ENCODE results near the gene TMEM14C. TPM values are rescaled to one million over a fixed set of nuclear protein-coding genes. Genes with fewer than 3 reads are reported as not detected.

The TMEM14C gene
- 128 TPM for total RNA-seq
- long read RNA-seq, transcript TMEM14C-201 (6 exons, 1,113 nt): major isoform, 112 of 124 reads
- long read RNA-seq, partial matches to known transcripts: 2 of 124 reads
- long read RNA-seq, other reads (novel, unspliced or antisense): 5 of 124 reads

DNA sequence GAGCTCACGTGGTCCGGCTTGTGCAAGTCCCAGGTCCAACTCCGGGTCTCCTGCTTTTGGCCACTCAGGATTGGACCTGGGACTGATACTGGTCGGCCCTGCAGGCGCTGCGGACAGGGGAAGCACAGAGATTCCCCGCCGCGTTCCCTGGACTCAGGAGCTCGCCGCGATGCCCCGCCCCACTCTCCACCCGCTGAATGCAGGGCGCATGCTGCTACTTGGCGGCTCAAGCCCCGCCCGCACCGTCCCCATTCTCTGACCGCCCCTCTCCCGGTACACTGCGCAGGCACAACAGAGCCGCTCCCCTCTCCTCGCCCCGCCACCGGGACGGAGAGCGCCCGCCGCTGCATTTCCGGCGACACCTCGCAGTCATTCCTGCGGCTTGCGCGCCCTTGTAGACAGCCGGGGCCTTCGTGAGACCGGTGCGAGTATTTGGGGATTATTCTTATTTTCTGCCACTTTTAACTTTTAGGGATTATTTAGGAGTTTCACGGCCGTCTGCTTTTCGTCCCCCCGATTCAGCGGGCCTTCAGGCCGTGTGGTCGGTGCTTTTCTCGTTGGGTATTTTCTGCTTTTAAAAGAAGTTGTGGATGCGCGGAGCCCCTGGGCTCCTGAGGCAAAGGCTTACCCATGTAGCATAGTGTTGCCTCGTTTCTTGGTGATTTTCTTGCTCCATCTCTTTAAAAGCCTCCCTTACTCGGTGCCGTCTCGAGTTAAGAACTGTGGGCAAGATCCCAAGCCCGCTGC lies at the start of gene TMEM14C:
TSS of gene TMEM14C (plus strand) at position 251 of the 747 bp plus-strand sequence. CDS start 1,544 bp downstream, outside the sequence.
- DNase-seq (peak; percentile 100), ATAC-seq (peak; percentile 99)
- intact Hi-C loops (cut with micrococcal nuclease): no loop called here

DNA sequence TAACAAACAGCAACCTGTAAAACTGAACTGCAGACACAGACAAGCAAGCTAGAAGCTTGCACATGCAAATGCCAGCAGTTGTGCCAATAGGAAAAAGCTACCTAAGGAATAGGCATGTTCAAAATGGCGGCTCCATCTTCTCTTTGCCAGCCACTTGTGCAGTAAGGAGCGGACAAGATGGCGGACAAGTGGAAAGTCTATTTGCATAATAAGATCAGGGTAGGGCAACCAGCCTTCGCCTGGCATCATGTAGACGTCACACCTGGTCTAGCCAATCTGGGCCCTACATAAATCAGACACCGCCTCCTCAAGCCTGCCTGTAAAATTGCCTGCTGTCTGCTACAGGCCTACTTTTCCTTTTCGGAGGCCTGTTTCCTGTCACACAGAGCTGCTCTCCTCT lies 46.5 kb upstream of the TMEM14C start:
- intact Hi-C loops (cut with micrococcal nuclease): no loop called here
- ATAC-seq (no peak), DNase-seq (no peak)

DNA sequence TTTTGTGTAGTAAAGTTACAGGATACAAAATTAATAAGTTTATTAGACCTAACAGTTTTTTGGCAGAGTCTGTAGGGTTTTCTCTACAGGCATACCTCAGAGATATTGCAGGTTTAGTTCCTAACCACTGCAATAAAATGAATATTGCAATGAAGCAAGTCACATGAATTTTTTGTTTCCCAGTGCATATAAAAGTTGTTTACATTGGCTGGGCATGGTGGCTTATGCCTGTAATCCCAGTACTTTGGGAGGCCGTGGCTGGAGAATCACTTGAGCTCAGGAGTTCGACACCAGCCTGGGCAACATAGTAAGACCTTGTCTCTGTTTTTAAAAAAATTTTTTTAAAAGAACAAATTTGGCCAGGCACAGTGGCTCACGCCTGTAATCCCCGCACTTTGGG lies 44.4 kb upstream of the TMEM14C start:
- ATAC-seq (no peak), DNase-seq (no peak)
- intact Hi-C loops (cut with micrococcal nuclease): no loop called here

DNA sequence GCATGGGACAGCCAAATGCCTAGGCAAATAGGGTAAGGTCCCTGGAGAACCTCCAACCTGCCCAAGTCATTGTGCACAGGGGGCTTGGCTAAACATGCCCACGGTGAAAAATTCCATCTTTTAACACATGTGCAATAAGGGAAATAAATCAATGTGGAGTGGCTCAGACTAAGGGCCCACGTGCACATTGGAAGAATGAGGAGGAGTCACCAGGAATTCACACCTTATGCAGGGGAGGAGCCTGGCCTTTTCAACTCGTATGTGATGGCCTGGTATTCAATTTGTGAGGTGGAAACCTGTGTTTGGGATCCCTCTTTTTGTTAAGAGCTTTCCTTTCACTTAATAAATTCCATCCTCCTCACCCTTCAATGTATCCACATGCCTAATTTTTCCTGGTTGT lies 41.1 kb upstream of the TMEM14C start:
- intact Hi-C loops (cut with micrococcal nuclease): no loop called here
- ATAC-seq (no peak), DNase-seq (no peak)

DNA sequence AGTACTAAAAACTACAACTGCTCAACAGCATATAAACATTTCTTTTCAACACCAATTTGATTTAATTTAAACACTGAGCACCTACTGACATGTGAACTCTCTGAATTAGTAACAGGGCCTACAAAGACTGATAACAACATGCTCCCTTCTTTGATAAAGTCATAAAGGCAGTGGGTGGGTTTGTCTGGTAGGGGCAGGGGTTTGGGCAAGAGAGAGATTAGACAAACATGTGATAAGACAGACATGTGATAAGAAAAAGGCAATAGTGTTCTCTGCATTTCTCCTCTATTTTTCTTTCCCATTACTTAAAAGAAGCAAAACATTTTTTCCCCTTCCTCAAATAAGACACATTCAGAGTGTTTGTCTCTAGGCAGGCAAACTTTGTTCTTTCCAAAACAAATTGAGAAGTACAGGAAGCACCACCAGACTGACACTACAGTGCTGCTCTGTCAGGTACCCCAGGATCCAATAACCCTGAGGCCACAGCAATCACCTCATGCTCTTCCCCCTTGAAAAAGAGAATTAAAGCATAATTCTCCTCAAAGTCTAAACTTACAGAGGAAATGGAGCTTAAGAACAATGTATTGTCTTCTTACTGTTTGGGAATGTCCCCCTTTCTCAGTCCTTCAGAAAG lies 40.4 kb upstream of the TMEM14C start:
- intact Hi-C loops (cut with micrococcal nuclease): no loop called here
- ATAC-seq (no peak), DNase-seq (no peak)

DNA sequence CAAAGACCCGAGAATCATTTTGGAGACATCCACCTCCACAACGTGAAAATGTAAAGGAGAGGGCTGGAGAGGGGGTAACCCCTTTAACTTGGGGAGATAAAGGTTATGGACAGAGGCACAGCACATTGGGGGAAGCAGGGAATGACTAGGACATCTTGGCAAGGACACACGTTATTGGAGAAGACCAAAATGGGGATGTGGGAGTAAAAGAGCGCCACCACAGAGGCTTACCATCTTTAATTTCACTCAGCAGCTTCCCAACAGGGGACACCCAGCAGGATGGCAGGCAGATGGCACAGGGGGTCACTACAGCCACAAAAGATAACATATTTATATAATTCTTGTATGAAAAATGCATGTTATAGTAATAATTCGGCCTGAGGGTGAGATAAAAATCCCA lies 38.3 kb upstream of the TMEM14C start:
- DNase-seq: no peak
- no peak for ATAC-seq
- intact Hi-C loops (cut with micrococcal nuclease): no loop called here

DNA sequence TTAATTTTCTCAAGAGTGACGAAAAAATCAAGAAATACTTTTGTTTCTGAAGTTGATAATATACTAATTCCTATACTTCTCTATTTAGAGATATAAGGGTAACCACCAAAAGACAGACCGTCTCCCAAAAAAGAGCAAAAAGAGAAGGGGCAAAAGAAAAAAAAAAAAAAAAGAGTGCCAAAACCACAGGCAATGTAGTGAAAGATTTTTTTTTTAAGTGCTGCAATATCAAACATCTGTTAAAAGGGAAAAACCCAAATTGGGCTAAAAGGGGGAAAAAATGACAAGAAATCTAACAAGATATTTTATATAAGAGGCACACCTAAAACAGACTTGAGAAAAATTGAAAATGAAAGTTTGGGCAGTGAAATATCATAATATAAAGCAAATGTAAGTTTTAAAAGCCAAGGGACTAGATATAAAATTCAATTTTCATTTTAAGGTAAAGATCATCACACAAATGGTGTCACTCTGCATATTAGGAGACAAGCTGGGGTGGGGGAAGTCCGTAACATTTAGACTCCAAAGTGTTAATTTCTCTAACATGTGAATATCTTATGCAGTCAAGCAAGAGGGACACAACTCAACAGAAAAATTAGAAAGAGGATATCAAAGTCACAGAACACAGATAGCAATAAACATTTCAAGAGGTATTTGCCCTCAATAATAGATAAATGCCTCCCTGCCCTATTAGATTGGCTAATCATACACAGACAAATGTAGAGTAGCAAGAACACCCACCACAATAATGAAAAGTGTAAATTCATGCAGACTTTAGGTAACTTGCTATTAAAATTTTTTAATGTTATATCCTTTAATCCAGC lies 37.6 kb upstream of the TMEM14C start:
- intact Hi-C loops (cut with micrococcal nuclease): no loop called here
- ATAC-seq (no peak), DNase-seq (no peak)

DNA sequence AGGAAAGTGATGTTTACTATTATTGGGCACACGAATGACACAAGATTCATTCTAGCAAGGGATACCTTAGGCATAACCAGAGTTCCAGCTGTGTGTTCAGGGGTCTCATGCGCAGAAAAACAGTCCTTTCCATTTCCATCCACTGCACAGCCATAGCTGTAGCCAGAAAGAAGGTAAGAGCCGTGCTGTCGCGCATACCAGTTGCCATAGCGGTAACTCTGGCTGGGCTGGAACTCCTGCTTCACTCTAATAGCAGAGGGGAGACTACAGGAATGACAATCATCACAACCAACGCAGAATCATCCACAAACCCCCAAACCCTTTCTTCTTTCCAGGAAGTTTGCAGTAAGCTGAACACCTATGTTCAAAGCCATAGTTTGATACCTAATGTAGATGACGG lies 36.0 kb upstream of the TMEM14C start:
- no peak for DNase-seq
- intact Hi-C loops (cut with micrococcal nuclease): no loop called here
- ATAC-seq: no peak

DNA sequence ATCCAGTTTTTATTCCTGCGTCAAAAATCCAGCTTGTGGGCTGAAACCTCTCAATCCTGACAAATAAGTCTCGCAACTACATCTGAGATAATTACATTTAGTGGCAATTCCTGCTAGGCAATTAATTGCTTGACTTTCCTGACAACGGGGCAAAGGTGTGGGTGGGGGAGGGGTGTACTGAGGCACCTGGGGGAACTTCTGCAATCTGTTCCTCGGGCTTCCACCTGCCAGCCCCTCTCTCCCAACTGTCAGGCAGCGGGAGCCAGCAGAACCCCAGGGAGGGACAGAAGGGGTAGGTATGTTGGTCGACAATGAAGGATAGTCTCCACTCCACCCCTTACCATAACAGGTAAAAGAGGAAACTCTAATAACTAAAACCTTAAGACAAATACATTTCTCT lies 35.3 kb upstream of the TMEM14C start:
- ATAC-seq: no peak
- intact Hi-C loops (cut with micrococcal nuclease): no loop called here

DNA sequence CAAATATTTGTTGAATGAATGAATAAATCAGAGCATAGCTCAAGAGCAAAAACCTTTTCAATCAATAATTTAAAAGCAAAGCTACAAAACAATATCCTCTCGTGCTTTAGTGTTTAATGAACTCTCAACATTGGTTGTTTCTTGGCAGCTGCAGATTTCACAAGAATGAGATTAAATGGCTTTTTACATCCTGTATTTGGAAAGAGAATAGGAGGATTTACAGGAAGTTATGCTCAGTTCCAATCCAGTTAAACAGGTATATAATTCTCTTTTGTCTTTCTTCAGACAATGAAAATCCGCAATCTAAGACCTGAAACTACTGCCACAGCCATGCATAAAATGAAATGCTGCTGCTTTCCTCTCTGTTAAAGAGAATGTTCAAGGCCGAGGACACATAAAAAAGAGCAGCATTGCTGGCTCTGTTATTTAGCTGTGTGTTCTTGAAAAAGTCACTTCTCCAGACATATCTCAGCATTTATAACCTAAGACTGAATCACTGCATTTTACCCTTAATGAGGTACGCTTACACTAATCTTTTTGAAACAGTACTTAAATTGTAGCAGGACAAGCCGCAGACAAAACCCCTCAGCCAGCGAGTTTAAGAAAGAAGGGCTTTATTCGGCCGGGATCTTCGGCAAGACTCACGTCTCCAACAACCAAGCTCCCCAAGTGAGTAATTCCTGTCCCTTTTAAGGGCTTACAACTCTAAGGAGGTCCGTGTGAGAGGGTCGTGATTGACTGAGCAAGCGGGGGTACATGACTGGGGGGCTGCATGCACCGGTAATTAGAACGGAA lies 32.0 kb upstream of the TMEM14C start:
- ATAC-seq: no peak
- intact Hi-C loops (cut with micrococcal nuclease): no loop called here

More for the DNA sequence above, 35.3 kb upstream of the TMEM14C start:
- no peak for DNase-seq

DNA sequence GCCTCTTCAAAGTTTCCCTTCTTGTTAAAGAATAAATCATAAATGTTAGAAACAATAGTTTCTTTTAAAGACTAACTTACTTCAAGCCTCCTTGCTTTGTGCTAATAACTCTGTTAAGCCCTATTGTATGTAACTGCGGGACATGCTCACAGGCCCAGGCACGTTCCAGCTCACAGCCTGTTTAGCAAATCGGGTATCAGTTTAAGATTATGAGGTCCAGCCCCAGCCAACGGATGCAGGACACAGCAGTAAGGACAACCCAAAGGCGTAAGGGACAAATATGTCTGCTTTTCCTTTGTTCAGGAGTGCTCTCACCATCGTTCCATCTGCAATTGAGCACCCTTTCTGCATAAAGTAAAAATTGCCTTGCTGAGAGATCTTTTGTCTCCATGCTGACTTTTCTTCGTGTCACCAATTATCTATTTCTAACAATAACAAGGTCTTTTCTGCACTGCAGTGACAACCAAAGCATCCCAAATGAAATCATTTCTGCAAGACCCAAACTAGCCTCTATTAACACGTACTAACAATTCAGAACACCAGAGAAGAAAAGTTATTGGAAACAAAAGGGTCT lies 29.8 kb upstream of the TMEM14C start:
- intact Hi-C loops (cut with micrococcal nuclease): no loop called here
- ATAC-seq (no peak), DNase-seq (no peak)

More for the DNA sequence above, 32.0 kb upstream of the TMEM14C start:
- no peak for DNase-seq

DNA sequence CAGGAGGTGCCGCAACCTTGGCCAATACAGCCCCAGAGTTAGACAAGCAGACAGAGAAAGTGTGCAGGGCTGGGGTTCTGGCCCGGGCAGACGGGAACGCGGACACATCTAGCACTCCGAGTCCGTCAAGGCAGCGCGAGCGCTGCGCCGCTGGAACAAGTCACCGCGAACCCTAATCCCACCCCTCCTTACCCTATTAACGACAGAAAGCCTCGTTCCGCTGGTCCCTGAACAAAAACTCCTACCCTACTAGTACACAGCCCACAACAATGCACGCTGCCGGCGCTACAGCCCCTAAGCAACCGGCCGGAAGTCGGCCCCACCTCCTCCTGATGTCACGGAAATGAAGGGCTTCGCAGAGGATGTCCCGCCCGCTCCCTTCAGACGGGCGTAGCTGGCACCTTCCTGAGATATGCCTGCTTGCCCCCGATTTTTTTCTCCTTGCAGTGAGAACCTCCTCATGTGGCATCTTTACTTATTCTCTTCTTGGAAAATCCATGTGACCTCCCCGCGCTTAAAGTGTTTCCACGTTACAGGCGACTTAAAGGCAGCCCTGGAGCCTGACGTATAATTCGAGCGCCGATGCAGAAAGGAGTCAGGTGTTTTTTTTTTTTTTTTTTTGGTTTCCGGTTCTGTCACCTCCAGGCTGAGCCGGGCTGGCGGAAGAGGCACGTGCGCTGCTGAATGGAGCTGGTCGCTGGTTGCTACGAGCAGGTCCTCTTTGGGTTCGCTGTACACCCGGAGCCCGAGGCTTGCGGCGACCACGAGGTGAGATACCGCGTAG lies 28.4 kb upstream of the TMEM14C start, which contains the start of the genes C6orf52 and PAK1IP1:
TSS of gene C6orf52 (minus strand) at position 315 of the 784 bp plus-strand sequence. CDS start 7,066 bp downstream, outside the sequence.
TSS of gene PAK1IP1 (plus strand) at position 671 of the 784 bp plus-strand sequence. CDS start at position 685, 14 bp downstream.
- intact Hi-C loops (cut with micrococcal nuclease): no loop called here
- ATAC-seq (peak; percentile 100), DNase-seq (peak; percentile 95)

DNA sequence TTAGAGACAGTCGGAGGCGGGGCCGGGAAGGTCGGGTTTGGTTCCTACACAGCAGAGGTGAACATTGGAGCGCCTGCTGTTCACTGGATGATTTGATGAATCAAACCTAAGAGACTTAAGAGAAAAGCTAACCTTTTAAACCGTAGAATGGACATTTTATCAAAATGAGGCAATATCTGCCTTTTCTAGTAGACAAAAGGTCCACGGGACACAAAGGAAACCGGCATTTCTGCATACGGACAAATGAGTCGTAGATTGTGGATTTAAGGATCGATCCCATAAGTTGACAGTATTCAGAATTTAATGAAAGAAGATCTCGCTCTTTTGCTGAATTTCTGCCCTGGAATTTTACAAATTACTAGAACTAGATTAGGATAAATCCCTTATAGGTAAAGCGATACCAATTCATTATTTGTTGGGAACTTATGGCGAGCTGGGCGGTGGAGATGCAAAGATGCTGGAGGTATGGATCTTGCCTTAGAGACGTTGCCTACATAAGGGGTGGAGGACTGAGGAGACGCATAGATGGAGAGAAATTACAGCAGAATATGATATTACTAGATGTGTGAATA lies 27.7 kb upstream of the TMEM14C start:
- ATAC-seq (no peak), DNase-seq (no peak)
- intact Hi-C loops (cut with micrococcal nuclease): no loop called here

DNA sequence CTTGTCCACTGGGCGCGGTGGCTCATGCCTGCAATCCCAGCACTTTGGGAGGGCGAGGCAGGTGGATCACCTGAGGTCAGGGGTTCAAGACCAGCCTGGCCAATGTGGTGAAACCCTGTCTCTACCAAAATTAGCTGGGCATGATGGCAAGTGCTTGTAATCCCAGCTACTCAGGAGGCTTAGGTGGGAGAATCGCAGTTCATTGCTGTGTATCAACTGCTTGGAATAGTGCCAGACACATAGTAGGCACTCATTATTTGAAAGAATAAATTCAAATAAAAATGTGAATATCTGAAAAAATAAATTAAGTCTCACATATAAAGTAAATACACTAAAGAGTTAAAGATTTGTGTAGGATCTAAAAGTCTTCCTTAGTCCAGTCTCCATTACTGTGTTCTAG lies 26.2 kb upstream of the TMEM14C start:
- ATAC-seq (no peak), DNase-seq (no peak)
- intact Hi-C loops (cut with micrococcal nuclease): no loop called here

DNA sequence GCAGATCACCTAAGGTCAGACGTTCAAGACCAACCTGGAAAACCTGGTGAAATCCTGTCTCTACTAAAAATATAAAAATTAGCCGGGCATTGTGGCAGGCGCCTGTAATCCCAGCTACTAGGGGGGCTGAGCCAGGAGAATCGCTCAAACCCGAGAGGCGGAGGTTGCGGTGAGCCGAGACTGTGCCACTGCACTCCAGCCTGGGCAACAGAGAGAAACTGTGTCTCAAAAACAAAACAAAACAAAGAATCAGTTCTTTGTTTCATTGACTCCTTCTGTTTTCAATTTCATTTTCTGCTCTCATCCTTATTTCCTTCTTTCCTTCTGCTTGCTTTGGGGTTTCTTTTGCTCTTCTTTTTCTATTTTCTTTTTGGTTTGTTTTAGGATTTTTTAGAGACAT lies 8.9 kb upstream of the TMEM14C start:
- intact Hi-C loops (cut with micrococcal nuclease): no loop called here
- DNase-seq (no peak), ATAC-seq (no peak)

DNA sequence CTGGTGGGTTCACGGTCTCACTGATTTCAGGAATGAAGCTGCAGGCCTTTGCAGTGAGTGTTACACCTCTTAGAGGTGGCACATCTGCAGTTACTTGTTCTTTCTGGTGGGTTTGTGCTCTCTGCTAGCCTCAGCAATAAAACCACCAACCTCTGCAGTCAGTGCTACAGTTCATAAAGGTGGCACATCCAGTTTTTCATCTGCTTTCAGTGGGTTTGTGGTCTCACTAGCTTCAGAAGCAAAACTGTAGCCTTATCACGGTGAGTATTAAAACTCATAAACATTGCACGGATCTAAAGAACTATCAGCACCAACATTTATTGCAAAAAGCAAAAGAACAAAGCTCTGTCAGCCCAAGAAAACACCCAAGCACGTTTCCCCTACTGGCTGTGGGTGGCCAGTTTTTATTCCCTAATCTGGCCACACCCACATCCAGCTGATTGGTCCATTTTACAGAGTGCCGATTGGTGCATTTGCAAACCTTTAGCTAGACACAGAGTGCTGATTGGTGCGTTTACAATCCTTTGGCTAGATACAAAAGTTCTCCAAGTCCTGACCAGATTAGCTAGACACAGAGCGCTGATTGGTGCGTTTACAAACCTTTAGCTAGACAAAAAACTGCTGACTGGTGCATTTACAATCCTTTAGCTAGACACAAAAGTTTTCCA lies 3.4 kb upstream of the TMEM14C start:
- no peak for ATAC-seq
- no peak for DNase-seq
- intact Hi-C loops (cut with micrococcal nuclease): no loop called here

DNA sequence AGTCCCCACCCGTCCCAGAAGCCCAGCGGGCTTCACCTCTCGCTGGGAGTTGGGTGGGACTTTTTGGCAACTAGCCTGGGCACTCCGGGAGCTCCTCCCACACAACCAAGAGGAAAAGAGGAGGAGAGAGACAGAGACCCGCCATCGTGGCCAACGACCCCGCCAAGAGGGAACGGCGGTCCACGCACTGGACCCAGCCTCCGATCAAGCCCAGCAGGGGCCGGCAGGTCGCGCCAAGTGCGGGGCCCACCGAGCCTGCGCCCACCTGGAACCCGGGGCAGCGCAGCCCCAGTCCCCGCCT lies 3.0 kb upstream of the TMEM14C start:
- intact Hi-C loops (cut with micrococcal nuclease): no loop called here
- peak; percentile 61 for DNase-seq

More for the DNA sequence above, 3.0 kb upstream of the TMEM14C start:
- no peak for ATAC-seq

All from left ventricle myocardium superior (tissue), 1 donor.